Erythroblast (primary cell): ENCODE results near the gene SUMF2.
"Not testable (repeated sequence)": the region's sequence is repeated elsewhere in the genome, so short reads cannot be mapped to it uniquely, and the experiment has no call there.

Experiments
- DNase-seq, 2 experiments: peaks; one replicate each; lab custom pipeline; 2025; lab: John Stamatoyannopoulos, UW
- GATA1 ChIP-seq: IDR thresholded peaks from 2 replicates; pipeline ENCODE4 v1.6.1; 2011; ENCODE audit warnings: low read depth, mild to moderate bottlenecking, control low read depth, low read length, moderate library complexity
- POLR2A ChIP-seq: IDR thresholded peaks from 2 replicates; pipeline ENCODE4 v1.6.1; 2011; ENCODE audit warnings: mild to moderate bottlenecking, low read length

The SUMF2 gene

DNA sequence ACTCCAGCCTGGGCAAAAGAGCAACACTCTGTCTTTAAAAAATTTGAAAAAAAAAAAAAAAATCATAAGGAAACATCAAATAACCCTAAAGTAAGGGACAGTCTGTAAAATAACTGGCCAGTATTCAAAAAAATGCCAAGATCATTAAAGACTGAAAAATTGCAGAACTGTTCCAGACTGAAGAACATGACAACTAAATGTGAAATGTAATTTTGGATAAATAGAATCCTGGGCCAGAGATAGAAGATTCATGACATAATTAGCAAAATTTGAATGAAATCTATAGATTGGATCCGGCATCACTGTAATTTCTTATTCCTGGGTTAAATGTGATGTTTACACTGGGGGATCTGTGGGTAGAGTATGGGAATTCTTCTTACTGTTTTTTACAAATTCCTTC is 15.8 kb upstream of the SUMF2 start:
- TF ChIP-seq GATA1 (no peak), POLR2A (no peak)
- DNase-seq = no peak

GRCh38 chr7:56048763-56049162 is 15.3 kb upstream of the SUMF2 start:
- peak in 1 of 2 experiments; percentile 12 for DNase-seq

DNA sequence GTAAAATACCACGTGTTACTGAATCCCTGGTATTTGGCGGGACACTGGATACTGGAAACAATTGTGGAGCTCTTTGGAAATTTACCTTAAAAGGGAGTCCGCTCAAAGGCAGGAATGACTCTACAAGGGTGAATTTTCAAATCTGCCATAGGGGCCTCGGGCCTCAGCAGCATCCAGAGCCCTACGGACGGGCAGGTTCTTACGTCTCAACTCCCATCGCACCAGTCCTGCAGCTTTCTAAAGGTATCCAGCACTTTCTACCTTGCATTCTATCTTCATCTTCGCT is 13.1 kb upstream of the SUMF2 start:
- no peak for TF ChIP-seq POLR2A
- no peak for TF ChIP-seq GATA1
- DNase-seq = no peak

DNA sequence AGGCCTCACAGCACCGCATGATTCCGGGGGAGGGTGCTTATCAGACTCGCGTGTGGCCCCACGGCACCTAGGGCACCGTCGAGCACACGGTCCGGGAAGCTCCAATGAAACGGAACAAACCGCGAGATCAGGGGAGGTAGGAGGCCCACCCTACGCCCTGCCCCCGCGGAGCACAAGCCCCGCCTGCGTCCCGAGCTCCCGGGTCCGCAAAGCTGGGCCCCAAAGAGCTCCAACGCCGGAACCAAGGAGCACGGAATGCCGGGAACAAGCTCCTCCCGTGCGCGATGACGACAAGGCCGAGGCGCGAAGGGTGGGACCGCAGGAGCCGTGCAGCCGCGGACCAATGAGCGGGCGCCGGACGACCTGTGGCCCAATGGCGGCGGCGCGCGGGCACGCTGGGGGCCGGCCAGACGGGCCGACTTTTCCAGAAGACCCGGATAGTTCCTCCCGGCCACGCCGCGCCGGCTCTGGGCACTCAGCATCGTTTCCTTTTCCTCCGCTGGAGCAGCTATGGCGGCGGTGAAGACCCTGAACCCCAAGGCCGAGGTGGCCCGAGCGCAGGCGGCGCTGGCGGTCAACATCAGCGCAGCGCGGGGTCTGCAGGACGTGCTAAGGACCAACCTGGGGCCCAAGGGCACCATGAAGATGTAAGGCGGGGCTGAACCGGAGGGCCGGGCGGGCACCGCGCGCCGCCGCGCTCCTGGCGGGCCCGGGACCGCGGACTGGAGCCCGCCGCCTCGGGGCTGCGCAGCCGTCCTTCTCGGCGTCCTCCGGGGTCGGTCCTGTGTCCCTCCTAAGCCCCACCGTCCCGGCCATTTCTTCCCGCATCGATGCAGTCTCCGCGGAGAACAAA is 12.5 kb upstream of the SUMF2 start, which contains the start of the genes CCT6A and PSPH:
CCT6A (plus strand) TSS at position 427 of the 853 bp plus-strand sequence; CDS start at position 511, 84 bp downstream.
PSPH (minus strand) TSS at position 106 of the 853 bp plus-strand sequence. CDS start 30,232 bp downstream, outside the sequence.
- TF ChIP-seq POLR2A (peak; percentile 86), GATA1 (no peak)
- DNase-seq = peak; percentile 95 to 96

- DNase-seq = no peak
- TF ChIP-seq POLR2A (no peak), GATA1 (no peak)
Measured at GRCh38 chr7:56053379-56053778, 10.7 kb upstream of the SUMF2 start.

DNA sequence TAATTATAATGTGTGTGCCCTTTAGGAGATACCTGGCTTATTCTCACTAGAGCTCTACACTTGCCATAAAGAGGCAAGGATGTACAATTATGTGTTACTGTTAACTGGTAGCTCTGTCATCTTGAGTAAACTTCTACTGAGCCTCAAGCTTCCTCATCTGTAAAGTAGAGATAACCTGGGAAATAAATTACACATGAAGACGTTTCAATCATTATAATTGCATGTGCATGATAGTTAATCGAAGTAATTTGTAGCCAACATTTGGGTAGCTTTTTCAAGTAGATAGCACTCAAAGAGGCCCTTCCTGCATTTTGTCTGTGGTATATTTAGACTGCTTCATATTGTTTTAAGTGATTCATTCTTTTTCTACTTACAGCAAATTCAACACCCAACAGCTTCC is 10.1 kb upstream of the SUMF2 start:
- no peak for DNase-seq
- TF ChIP-seq GATA1 (no peak), POLR2A (no peak)

DNA sequence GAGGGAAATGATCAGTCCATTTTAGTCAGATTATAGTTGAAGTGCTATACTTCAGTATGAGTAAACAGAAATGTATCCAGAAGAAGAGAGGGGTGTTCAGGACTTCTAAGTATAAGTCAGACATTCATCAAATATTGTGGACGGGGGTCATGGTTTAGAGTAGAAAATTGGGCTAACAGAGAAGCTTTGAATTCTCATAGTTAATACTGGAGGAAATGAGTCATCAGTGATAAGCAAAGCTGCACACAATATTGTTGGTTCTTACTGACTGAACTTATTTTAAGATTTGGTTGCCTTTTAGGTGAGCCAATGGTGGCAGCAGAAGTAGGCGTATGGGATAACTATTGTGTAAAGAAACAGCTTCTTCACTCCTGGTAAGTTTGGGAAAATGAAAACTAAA is 1.7 kb upstream of the SUMF2 start:
- TF ChIP-seq POLR2A (no peak), GATA1 (no peak)
- DNase-seq = peak in 1 of 2 experiments; percentile 23

- no peak for DNase-seq
- TF ChIP-seq GATA1 = no peak
- TF ChIP-seq POLR2A = no peak
Measured at GRCh38 chr7:56063500-56063881, 595 bp upstream of the SUMF2 start.

DNA sequence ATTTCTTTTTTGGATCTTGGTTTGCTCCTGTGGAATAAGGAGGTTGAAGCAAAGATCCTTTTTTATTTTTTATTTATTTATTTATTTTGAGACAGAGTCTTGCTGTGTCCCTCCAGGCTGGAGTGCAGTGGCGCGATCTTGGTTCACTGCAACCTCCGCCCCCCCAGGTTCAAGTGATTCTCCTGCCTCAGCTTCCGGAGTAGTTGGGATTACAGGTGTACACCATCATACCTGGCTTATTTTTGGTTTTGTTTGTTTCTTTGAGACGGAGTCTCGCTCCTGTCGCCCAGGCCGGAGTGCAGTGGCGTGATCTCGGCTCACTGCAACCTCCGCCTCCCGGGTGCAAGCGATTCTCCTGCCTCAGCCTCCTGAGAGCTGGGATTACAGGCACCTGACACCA is 2.3 kb downstream of the SUMF2 start:
- not testable (repeated sequence) for DNase-seq

- no peak for TF ChIP-seq POLR2A
- TF ChIP-seq GATA1 = no peak
- peak; percentile 71 to 82 for DNase-seq
Measured at GRCh38 chr7:56074371-56074791, 10.3 kb downstream of the SUMF2 start.

DNA sequence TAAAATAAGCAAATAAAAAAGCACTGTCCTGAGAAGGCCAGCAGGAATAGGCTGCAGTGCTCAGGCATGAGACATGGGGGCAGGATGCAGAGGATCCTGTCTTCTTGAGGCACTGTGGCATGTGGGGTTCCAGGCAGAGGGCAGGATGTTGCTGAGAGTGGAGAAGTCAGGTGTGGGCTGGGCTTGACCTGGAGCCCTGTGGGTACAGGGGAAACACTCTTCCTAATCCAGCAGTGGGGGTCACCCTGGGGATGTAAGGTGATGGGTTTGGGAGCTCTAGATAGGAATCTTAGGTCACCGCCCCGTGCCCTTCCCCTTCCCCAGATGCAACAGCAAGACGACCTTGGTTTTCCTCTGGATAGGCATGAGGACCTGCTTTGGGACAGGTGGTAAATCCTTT is 13.6 kb downstream of the SUMF2 start:
- DNase-seq = no peak
- no peak for TF ChIP-seq POLR2A
- TF ChIP-seq GATA1 = no peak

GRCh38 chr7:56078196-56078595 is 14.1 kb downstream of the SUMF2 start:
- TF ChIP-seq POLR2A (no peak), GATA1 (no peak)

GRCh38 chr7:56079450-56080185 is 15.5 kb downstream of the SUMF2 start:
- no peak for DNase-seq
- TF ChIP-seq GATA1 (no peak), POLR2A (no peak)

More at GRCh38 chr7:56078196-56078595, 14.1 kb downstream of the SUMF2 start:
- DNase-seq = no peak

DNA sequence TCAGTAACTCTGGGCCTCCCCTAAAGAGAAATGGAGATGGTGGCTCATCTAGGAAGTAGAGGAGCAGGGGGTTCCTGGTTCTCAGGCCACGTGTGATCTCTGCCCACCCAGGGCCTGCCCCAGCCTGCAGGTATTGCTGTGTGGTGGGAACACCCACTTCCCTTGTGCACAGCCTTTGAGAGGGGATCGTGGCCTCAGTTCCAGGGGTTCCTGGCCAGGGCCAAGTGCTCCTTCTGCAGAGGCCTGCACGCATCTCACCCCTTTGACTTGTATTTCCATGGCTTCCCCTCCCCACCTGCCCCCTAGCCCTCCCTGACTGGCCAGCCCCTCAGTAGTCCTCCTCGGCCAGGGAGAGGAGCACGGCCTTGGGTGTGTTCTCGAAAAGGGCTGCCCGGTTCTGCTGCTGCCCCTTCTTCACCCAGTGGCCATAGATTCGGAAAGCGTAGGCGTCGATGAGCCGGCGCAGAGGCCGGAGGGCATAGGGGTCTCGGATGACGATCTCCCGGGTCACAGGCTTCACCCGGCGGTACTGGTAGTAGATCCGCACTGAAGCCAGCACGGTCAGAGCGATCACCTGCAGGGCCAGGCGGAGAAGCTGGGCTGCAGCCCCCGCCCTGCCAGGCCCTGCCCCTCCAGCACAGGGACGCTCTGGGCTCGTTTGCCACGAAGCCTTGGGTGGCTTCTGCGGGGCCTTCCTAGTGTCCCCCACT is 16.8 kb downstream of the SUMF2 start:
- DNase-seq = not testable (repeated sequence)
